ENCODE measurements around the gene PRKD1. TPM values are rescaled to one million over a fixed set of nuclear protein-coding genes. Genes with fewer than 3 reads are reported as not detected.
A peak's percentile ranks its signal among the peaks of the same experiment; 100 is the strongest.

PRKD1 gene
- total RNA-seq, 1 donor = 28.6 TPM

- H4K20me1 ChIP-seq (ENCODE audit: insufficient read depth, low read length) = peaks cover 2% of the 10 kb centered on the region
- peaks cover 13% of the 10 kb centered on the region for H3K79me2 ChIP-seq (ENCODE audit: insufficient read depth, low read length)
- H3K27me3 ChIP-seq (ENCODE audit: insufficient read depth, low read length) = no peaks in the 10 kb centered on the region
- TF ChIP-seq CTCF (IDR thresholded peaks at IDR 0.05; ENCODE audit: extremely low read depth, low read depth, low read length) = no peak
- H3K27ac ChIP-seq (ENCODE audit: low read depth, low read length) = no peak overlapping the region
- peaks cover 7% of the 10 kb centered on the region for H3K4me1 ChIP-seq (ENCODE audit: insufficient read depth, low read length)
- no peaks in the 10 kb centered on the region for H3K9me3 ChIP-seq (ENCODE audit: low read depth, low read length)
- H3K4me3 ChIP-seq (ENCODE audit: insufficient read depth, low read length) = no peak overlapping the region
- no peak for DNase-seq (ENCODE audit: insufficient read length, low spot score, missing footprints)
- no peak overlapping the region for H3K4me2 ChIP-seq (ENCODE audit: insufficient read depth, low read length)
- H3K36me3 ChIP-seq (ENCODE audit: insufficient read depth, low read length) = no peaks in the 10 kb centered on the region
- no peak overlapping the region for H2AFZ ChIP-seq (ENCODE audit: low read length)
Measured at GRCh38 chr14:29687071-29687765, 240.4 kb downstream of the PRKD1 start.

- Histone ChIP-seq H3K4me1 (ENCODE audit: insufficient read depth, low read length) (peaks cover 23% of the 10 kb centered on the region), H4K20me1 (ENCODE audit: insufficient read depth, low read length) (no peaks in the 10 kb centered on the region), H3K9me3 (ENCODE audit: low read depth, low read length) (no peaks in the 10 kb centered on the region), H3K4me3 (ENCODE audit: insufficient read depth, low read length) (no peak overlapping the region), H3K27me3 (ENCODE audit: insufficient read depth, low read length) (no peaks in the 10 kb centered on the region), H3K27ac (ENCODE audit: low read depth, low read length) (no peak overlapping the region), H2AFZ (ENCODE audit: low read length) (no peak overlapping the region), H3K4me2 (ENCODE audit: insufficient read depth, low read length) (no peak overlapping the region), H3K36me3 (ENCODE audit: insufficient read depth, low read length) (no peaks in the 10 kb centered on the region), H3K79me2 (ENCODE audit: insufficient read depth, low read length) (peaks cover 10% of the 10 kb centered on the region)
- no peak for DNase-seq (ENCODE audit: insufficient read length, low spot score, missing footprints)
- TF ChIP-seq CTCF (IDR thresholded peaks at IDR 0.05; ENCODE audit: extremely low read depth, low read depth, low read length) = no peak
Measured at GRCh38 chr14:29684926-29685325, 242.7 kb downstream of the PRKD1 start.

GRCh38 chr14:29682789-29683188 lies 244.9 kb downstream of the PRKD1 start:
- H3K27ac ChIP-seq (ENCODE audit: low read depth, low read length) = peak overlapping the region; percentile 74
- H3K4me1 ChIP-seq (ENCODE audit: insufficient read depth, low read length) = peaks cover 23% of the 10 kb centered on the region
- H3K27me3 ChIP-seq (ENCODE audit: insufficient read depth, low read length) = no peaks in the 10 kb centered on the region
- no peak for DNase-seq (ENCODE audit: insufficient read length, low spot score, missing footprints)
- peaks cover 5% of the 10 kb centered on the region for H3K79me2 ChIP-seq (ENCODE audit: insufficient read depth, low read length)
- H2AFZ ChIP-seq (ENCODE audit: low read length) = no peak overlapping the region
- no peaks in the 10 kb centered on the region for H3K36me3 ChIP-seq (ENCODE audit: insufficient read depth, low read length)
- H3K4me3 ChIP-seq (ENCODE audit: insufficient read depth, low read length) = no peak overlapping the region
- no peak overlapping the region for H3K4me2 ChIP-seq (ENCODE audit: insufficient read depth, low read length)
- no peak for TF ChIP-seq CTCF (IDR thresholded peaks at IDR 0.05; ENCODE audit: extremely low read depth, low read depth, low read length)
- no peaks in the 10 kb centered on the region for H4K20me1 ChIP-seq (ENCODE audit: insufficient read depth, low read length)
- H3K9me3 ChIP-seq (ENCODE audit: low read depth, low read length) = no peaks in the 10 kb centered on the region

- Histone ChIP-seq H3K27ac (ENCODE audit: low read depth, low read length) (peak overlapping the region; percentile 74), H3K27me3 (ENCODE audit: insufficient read depth, low read length) (no peaks in the 10 kb centered on the region), H4K20me1 (ENCODE audit: insufficient read depth, low read length) (no peaks in the 10 kb centered on the region), H3K4me1 (ENCODE audit: insufficient read depth, low read length) (peaks cover 23% of the 10 kb centered on the region), H2AFZ (ENCODE audit: low read length) (no peak overlapping the region), H3K4me2 (ENCODE audit: insufficient read depth, low read length) (peak overlapping the region; percentile 8), H3K4me3 (ENCODE audit: insufficient read depth, low read length) (no peak overlapping the region), H3K9me3 (ENCODE audit: low read depth, low read length) (no peaks in the 10 kb centered on the region), H3K36me3 (ENCODE audit: insufficient read depth, low read length) (no peaks in the 10 kb centered on the region), H3K79me2 (ENCODE audit: insufficient read depth, low read length) (peaks cover 2% of the 10 kb centered on the region)
- no peak for TF ChIP-seq CTCF (IDR thresholded peaks at IDR 0.05; ENCODE audit: extremely low read depth, low read depth, low read length)
- peak; percentile 32 for DNase-seq (ENCODE audit: insufficient read length, low spot score, missing footprints)
Measured at GRCh38 chr14:29681316-29681715, 246.3 kb downstream of the PRKD1 start.
